ENCODE data around the gene THRB.

DNA sequence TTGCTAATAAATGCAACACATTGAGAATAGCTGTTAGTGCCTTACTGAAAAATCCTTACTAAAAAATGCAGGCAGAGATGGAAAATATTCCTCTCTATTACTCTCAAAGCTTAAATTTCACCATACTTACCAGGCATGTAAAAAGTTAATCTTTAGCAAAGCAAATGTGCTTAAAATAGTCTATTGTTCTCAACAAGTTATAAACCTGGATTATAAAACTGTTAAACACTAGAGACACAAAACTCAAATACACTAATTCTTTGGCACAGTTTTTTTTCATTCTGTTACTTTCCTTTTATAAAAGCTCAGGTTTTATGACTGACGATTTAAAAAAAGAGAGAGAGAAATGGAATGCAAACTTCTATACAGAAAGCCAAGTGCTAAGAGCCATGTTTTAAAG is 119.8 kb downstream of the THRB start:
- TF ChIP-seq, protein P1, sequence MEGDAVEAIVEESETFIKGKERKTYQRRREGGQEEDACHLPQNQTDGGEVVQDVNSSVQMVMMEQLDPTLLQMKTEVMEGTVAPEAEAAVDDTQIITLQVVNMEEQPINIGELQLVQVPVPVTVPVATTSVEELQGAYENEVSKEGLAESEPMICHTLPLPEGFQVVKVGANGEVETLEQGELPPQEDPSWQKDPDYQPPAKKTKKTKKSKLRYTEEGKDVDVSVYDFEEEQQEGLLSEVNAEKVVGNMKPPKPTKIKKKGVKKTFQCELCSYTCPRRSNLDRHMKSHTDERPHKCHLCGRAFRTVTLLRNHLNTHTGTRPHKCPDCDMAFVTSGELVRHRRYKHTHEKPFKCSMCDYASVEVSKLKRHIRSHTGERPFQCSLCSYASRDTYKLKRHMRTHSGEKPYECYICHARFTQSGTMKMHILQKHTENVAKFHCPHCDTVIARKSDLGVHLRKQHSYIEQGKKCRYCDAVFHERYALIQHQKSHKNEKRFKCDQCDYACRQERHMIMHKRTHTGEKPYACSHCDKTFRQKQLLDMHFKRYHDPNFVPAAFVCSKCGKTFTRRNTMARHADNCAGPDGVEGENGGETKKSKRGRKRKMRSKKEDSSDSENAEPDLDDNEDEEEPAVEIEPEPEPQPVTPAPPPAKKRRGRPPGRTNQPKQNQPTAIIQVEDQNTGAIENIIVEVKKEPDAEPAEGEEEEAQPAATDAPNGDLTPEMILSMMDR (IDR thresholded peaks at IDR 0.05; ENCODE audit: low read length) = no peak
- no peak for TF ChIP-seq EZH2 (IDR thresholded peaks at IDR 0.05; ENCODE audit: borderline replicate concordance, low read length)
